Measurements from ENCODE around the gene PLPP7. TPM values are rescaled to one million over a fixed set of nuclear protein-coding genes. Genes with fewer than 3 reads are reported as not detected.

The PLPP7 gene
- total RNA-seq, 1 donor from 2014 or later: 5.4 TPM

GRCh38 chr9:131309530-131310276 lies 20.2 kb downstream of the PLPP7 start:
- Histone ChIP-seq H2AFZ (replicated peaks) (no peak overlapping the region), H3K4me2 (no peak overlapping the region), H3K9ac (no peak overlapping the region), H3K79me2 (ENCODE audit: low read depth) (no peaks in the 10 kb centered on the region), H3K27ac (no peak overlapping the region), H4K20me1 (ENCODE audit: low read depth) (no peaks in the 10 kb centered on the region), H3K9me3 (ENCODE audit: low read depth) (no peaks in the 10 kb centered on the region), H3F3A (ENCODE audit: low read depth) (peaks cover 4% of the 10 kb centered on the region), H3K4me3 (no peak overlapping the region), H3K4me1 (peaks cover 5% of the 10 kb centered on the region), H3K27me3 (no peaks in the 10 kb centered on the region), H3K36me3 (no peaks in the 10 kb centered on the region)
- TF ChIP-seq CTCF (IDR thresholded peaks at IDR 0.05): no peak
- no peak for TF ChIP-seq EZH2phosphoT487 (IDR thresholded peaks at IDR 0.05)
- TF ChIP-seq EZH2 (IDR thresholded peaks at IDR 0.05): no peak
- Mint-ChIP-seq H3K27me3 (ENCODE audit: insufficient read depth, low read depth) (peaks cover 2% of the 10 kb centered on the region), H3K4me1 (peaks cover 8% of the 10 kb centered on the region), H3K4me3 (no peak overlapping the region), H3K9me3 (peaks cover 2% of the 10 kb centered on the region), H3K27ac (no peak overlapping the region), H3K36me3 (peaks cover 1% of the 10 kb centered on the region)
- no peak for DNase-seq (ENCODE audit: low spot score)

- H3F3A ChIP-seq (ENCODE audit: low read depth): peaks cover 4% of the 10 kb centered on the region
- H3K27ac Mint-ChIP-seq: no peak overlapping the region
- H3K4me3 Mint-ChIP-seq: no peak overlapping the region
- H3K27ac ChIP-seq: no peak overlapping the region
- peaks cover 5% of the 10 kb centered on the region for H3K4me1 ChIP-seq
- H3K36me3 ChIP-seq: no peaks in the 10 kb centered on the region
- H3K4me3 ChIP-seq: no peak overlapping the region
- peaks cover 2% of the 10 kb centered on the region for H3K9me3 Mint-ChIP-seq
- peaks cover 8% of the 10 kb centered on the region for H3K4me1 Mint-ChIP-seq
- DNase-seq (ENCODE audit: low spot score): peak; percentile 18
- no peaks in the 10 kb centered on the region for H3K9me3 ChIP-seq (ENCODE audit: low read depth)
- no peak overlapping the region for H3K9ac ChIP-seq
- no peaks in the 10 kb centered on the region for H3K27me3 ChIP-seq
- H3K4me2 ChIP-seq: no peak overlapping the region
- H3K79me2 ChIP-seq (ENCODE audit: low read depth): no peaks in the 10 kb centered on the region
- TF ChIP-seq CTCF (IDR thresholded peaks at IDR 0.05): peak; percentile 3
- TF ChIP-seq EZH2 (IDR thresholded peaks at IDR 0.05): no peak
- no peak for TF ChIP-seq EZH2phosphoT487 (IDR thresholded peaks at IDR 0.05)
- no peak overlapping the region for H2AFZ ChIP-seq (replicated peaks)
- H4K20me1 ChIP-seq (ENCODE audit: low read depth): no peaks in the 10 kb centered on the region
- H3K27me3 Mint-ChIP-seq (ENCODE audit: insufficient read depth, low read depth): peaks cover 2% of the 10 kb centered on the region
- H3K36me3 Mint-ChIP-seq: peaks cover 1% of the 10 kb centered on the region
Observed at GRCh38 chr9:131310833-131311554, 21.5 kb downstream of the PLPP7 start.

GRCh38 chr9:131312246-131312645 lies 22.7 kb downstream of the PLPP7 start:
- Histone ChIP-seq H3K27ac (no peak overlapping the region), H2AFZ (replicated peaks) (no peak overlapping the region), H3K4me1 (peaks cover 5% of the 10 kb centered on the region), H3K9me3 (ENCODE audit: low read depth) (no peaks in the 10 kb centered on the region), H3K4me2 (no peak overlapping the region), H3K27me3 (no peaks in the 10 kb centered on the region), H4K20me1 (ENCODE audit: low read depth) (no peaks in the 10 kb centered on the region), H3K79me2 (ENCODE audit: low read depth) (no peaks in the 10 kb centered on the region), H3K4me3 (no peak overlapping the region), H3K9ac (no peak overlapping the region), H3K36me3 (no peaks in the 10 kb centered on the region), H3F3A (ENCODE audit: low read depth) (peaks cover 4% of the 10 kb centered on the region)
- peaks cover 5% of the 10 kb centered on the region for H3K4me1 Mint-ChIP-seq
- no peaks in the 10 kb centered on the region for H3K27me3 Mint-ChIP-seq (ENCODE audit: insufficient read depth, low read depth)
- no peak overlapping the region for H3K4me3 Mint-ChIP-seq
- no peak overlapping the region for H3K27ac Mint-ChIP-seq
- DNase-seq (ENCODE audit: low spot score): no peak
- H3K9me3 Mint-ChIP-seq: peaks cover 2% of the 10 kb centered on the region
- TF ChIP-seq CTCF (IDR thresholded peaks at IDR 0.05): no peak
- no peak for TF ChIP-seq EZH2phosphoT487 (IDR thresholded peaks at IDR 0.05)
- no peak for TF ChIP-seq EZH2 (IDR thresholded peaks at IDR 0.05)
- H3K36me3 Mint-ChIP-seq: peaks cover 1% of the 10 kb centered on the region

Measured in neural progenitor cell (in vitro differentiated cells).